ENCODE measurements around the gene STX17.

- TF ChIP-seq CTCF (IDR thresholded peaks at IDR 0.05) (no peak), POLR2AphosphoS5 (IDR thresholded peaks at IDR 0.05) (no peak)
These were observed 30.3 kb upstream of the STX17 start for GRCh38 chr9:99876190-99876589.

All from breast epithelium (tissue), 3 donors.